Renal cortical epithelial cell (primary cell): Measurements from ENCODE around the gene EVI2A. TPM values are rescaled to one million over a fixed set of nuclear protein-coding genes. Genes with fewer than 3 reads are reported as not detected.
A peak's percentile ranks its signal among the peaks of the same experiment; 100 is the strongest.

ENCODE experiments used
- DNase-seq: peaks from one replicate; pipeline ENCODE4 v3.0.0-alpha.2; 2011; ENCODE audit warnings: low read depth
- total RNA-seq: library from RNA; depleted of rRNA; stranded (reverse); fragments of >200 nt; gene quantifications from 2 replicates; pipeline ENCODE4 v1.2.3, GENCODE V29; 2014

The EVI2A gene
- total RNA-seq, 1 donor from 2014 or later, result 0.15 TPM

DNA sequence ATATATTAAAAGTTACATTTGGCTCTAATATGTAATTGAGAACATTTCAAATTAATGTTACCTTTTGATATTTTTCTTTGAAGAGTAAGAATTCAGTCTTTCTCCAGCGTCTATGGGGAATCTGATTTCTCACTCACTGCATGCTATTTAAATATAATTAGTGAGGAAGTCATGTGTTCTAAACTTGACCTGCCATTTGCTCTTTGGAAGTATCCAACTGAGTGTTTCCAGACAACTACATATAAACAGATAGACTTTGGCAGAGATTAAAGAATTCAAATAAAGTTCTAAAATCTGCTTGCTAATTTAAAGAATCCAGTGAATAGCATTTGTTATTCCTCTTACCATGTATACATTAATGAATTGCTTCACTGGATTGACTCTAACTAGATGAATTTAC, 47.9 kb downstream of the EVI2A start:
- DNase-seq, result no peak

DNA sequence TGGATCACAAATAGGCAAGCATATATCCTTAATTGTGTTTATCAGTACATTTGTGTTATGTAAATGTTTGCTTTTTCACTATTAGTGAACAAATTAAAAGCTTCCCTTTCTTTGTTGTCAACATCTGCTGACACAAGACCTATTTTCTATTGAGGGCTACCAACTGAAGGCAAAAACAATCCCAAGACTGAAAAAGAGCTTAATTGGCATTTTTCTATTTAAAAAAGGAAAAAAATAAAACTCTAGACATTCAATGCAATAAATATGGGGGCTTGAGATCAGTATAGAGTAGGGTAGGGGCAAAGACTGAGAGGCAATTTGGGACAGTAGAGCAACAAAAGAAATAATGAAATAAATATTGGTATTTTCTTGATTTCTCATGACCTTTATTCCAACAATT, 48.6 kb downstream of the EVI2A start:
- DNase-seq, result no peak

DNA sequence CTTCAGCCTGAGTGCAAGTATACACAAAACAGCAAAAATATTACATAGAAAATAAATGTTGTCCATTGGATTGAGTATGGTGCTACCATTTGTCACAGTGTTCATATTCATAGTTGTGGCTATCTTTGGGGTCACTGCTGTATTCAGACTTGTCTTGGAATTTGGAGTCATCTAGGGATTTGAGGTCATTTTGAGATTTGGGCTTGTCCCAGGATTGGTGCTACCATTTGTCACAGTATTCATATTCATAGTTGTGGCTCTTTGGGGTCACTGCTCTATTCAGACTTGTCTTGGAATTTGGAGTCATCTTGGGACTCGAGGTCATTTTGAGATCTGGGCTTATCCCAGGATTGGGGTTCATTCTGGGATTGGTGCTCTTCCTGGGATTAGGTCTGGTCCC, 49.2 kb downstream of the EVI2A start:
- no peak for DNase-seq

DNA sequence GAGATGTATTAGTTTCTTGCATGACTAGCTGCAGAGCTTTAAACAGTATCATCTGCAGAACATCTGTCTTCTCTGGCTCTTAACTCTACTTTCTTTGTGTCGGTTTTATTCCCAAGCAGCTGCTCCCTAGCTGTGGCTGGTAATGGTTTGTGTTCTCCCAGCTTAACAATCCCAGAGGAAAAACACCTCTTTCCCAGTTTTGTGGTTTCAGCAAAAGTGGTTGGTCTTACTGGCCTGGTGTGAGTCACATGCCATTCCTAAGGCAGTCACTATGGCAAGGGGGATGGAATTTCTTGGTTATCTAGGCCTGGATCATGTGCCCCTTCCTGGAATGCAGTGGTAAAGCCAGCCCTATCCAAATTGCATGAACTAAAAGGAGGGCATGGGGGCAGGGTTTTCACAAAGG, 51.8 kb downstream of the EVI2A start:
- peak; percentile 99 for DNase-seq

DNA sequence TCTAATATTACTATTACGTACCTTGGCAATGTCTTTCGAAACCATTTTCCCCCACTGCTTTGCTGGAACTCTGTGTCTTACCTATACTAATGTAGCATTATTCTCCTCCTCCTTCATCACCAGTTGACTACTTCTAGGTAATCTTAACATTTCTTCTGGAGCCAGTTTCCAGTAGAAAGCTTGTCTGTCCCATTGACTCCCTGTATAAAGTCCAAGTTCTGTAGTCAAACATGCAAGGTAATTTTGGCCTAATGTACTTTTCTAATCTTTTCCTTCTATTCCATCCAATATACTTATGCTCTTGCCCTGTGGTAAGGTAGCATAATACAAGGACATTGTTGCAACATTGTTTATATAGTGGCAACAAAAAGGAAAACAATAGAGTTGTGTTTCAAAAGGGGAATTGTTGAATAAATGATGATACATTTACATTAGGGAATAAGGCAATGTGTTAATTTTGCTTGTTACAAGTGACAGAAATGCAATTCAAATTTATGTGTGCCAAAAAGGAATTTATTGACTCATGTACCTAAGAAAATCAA, 52.3 kb downstream of the EVI2A start:
- DNase-seq, result no peak

Other genes with a start within 250 kb of the EVI2A start
- 31.4 and 121 TPM in 2 replicates for gene NF1, start 226.6 kb downstream of the EVI2A start, total RNA-seq
- gene OMG, start 24.4 kb downstream of the EVI2A start, total RNA-seq, result 0.10 TPM in 1 of 2 replicates, not detected in the other
- not detected in 2 replicates for gene EVI2B, start 7.6 kb downstream of the EVI2A start, total RNA-seq
- 16.5 and 18.9 TPM in 2 replicates for gene RAB11FIP4, start 70.1 kb upstream of the EVI2A start, total RNA-seq